C4-2B (cell line): ENCODE results near the gene CERK.

Source experiments
- ZFX ChIP-seq: fragments of 450-650 bp; IDR thresholded peaks from 2 replicates; pipeline ENCODE4 v1.6.1; 2017
- TF ChIP-seq, protein P1 (sequence below): fragments of 450-650 bp; conservative IDR thresholded peaks from 2 replicates; pipeline ENCODE4 v1.5.1; 2017; ENCODE audit warnings: mild to moderate bottlenecking

DNA sequence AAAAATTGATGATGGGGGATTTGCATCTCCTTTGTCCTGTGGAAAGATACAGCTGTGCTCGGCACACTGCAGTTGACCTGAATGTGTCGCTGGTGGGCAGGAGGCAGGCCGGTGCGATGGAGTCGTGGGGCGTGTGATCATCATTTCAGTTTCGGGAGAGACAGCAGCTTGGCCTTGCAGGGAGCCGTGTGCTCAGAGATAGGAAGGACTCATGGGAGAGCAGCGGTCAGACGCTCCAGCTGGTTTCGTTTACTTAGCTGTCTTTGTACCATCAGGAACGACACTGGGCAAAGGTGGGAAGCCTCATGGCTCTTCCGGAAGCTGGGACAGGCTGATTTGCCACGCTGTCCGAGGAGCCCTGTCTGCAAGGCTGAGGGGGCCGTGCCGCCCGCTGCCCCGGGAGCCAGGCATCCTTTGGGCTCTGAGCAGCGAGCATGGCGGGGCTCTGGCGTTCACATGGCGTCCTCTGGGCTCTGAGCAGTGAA, 85.2 kb downstream of the CERK start:
- TF ChIP-seq, protein P1, sequence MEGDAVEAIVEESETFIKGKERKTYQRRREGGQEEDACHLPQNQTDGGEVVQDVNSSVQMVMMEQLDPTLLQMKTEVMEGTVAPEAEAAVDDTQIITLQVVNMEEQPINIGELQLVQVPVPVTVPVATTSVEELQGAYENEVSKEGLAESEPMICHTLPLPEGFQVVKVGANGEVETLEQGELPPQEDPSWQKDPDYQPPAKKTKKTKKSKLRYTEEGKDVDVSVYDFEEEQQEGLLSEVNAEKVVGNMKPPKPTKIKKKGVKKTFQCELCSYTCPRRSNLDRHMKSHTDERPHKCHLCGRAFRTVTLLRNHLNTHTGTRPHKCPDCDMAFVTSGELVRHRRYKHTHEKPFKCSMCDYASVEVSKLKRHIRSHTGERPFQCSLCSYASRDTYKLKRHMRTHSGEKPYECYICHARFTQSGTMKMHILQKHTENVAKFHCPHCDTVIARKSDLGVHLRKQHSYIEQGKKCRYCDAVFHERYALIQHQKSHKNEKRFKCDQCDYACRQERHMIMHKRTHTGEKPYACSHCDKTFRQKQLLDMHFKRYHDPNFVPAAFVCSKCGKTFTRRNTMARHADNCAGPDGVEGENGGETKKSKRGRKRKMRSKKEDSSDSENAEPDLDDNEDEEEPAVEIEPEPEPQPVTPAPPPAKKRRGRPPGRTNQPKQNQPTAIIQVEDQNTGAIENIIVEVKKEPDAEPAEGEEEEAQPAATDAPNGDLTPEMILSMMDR, result no peak
- TF ChIP-seq ZFX, result no peak
